ENCODE measurements around the gene DUSP18.
A peak's percentile ranks its signal among the peaks of the same experiment; 100 is the strongest.
"Not testable (repeated sequence)": the region's sequence is repeated elsewhere in the genome, so short reads cannot be mapped to it uniquely, and the experiment has no call there.

Gene DUSP18

GRCh38 chr22:30667494-30668385 lies at the start of gene DUSP18:
TSS of gene DUSP18 (minus strand) at chr22:30667875. CDS start at chr22:30664003, 3,872 bp downstream.
- FAIRE-seq = no peak
- TF ChIP-seq CTCF (IDR thresholded peaks at IDR 0.05; ENCODE audit: insufficient read depth, missing control alignments) = no peak

GRCh38 chr22:30714062-30714461 lies 46.4 kb upstream of the DUSP18 start:
- no peak for DNase-seq (ENCODE audit: insufficient read length, low spot score)
- FAIRE-seq = no peak
- TF ChIP-seq CTCF (IDR thresholded peaks at IDR 0.05; ENCODE audit: insufficient read depth, missing control alignments) = no peak

More at GRCh38 chr22:30667494-30668385, at the start of gene DUSP18:
- DNase-seq (ENCODE audit: insufficient read length, low spot score) = peak; percentile 79

- no peak for TF ChIP-seq CTCF (IDR thresholded peaks at IDR 0.05; ENCODE audit: insufficient read depth, missing control alignments)
- DNase-seq (ENCODE audit: insufficient read length, low spot score) = no peak
- FAIRE-seq = no peak
Measured at GRCh38 chr22:30712094-30712493, 44.4 kb upstream of the DUSP18 start.

- not testable (repeated sequence) for DNase-seq (ENCODE audit: insufficient read length, low spot score); FAIRE-seq
Measured at GRCh38 chr22:30709980-30710379, 42.3 kb upstream of the DUSP18 start.

GRCh38 chr22:30705710-30706651 lies 38.3 kb upstream of the DUSP18 start:
- DNase-seq (ENCODE audit: insufficient read length, low spot score) (no peak), FAIRE-seq (no peak)
- TF ChIP-seq CTCF (IDR thresholded peaks at IDR 0.05; ENCODE audit: insufficient read depth, missing control alignments) = no peak

GRCh38 chr22:30704978-30705377 lies 37.3 kb upstream of the DUSP18 start:
- FAIRE-seq (no peak), DNase-seq (ENCODE audit: insufficient read length, low spot score) (no peak)
- TF ChIP-seq CTCF (IDR thresholded peaks at IDR 0.05; ENCODE audit: insufficient read depth, missing control alignments) = no peak

GRCh38 chr22:30702856-30703255 lies 35.2 kb upstream of the DUSP18 start:
- no peak for TF ChIP-seq CTCF (IDR thresholded peaks at IDR 0.05; ENCODE audit: insufficient read depth, missing control alignments)
- FAIRE-seq (no peak), DNase-seq (ENCODE audit: insufficient read length, low spot score) (no peak)

Data from D721Med (cell line).